Loucy (cell line): Measurements from ENCODE around the gene IP6K3.

ENCODE experiments used
- CTCF ChIP-seq: fragments of 200-600 bp; sonication (generic); conservative IDR thresholded peaks from 2 replicates; pipeline ENCODE4 v1.5.1; 2014; ENCODE audit warnings: mild to moderate bottlenecking, antibody characterized with exemption, low read length
- EZH2phosphoT487 ChIP-seq: fragments of 200-600 bp; IDR thresholded peaks from 2 replicates; pipeline ENCODE4 v1.6.1; 2018; ENCODE audit warnings: antibody characterized with exemption, mild to moderate bottlenecking, moderate library complexity, borderline replicate concordance

- TF ChIP-seq CTCF (no peak), EZH2phosphoT487 (no peak)
Observed at GRCh38 chr6:33787346-33787953, 40.7 kb upstream of the IP6K3 start.
